ENCODE data around the gene IL37.

IL37 gene

DNA sequence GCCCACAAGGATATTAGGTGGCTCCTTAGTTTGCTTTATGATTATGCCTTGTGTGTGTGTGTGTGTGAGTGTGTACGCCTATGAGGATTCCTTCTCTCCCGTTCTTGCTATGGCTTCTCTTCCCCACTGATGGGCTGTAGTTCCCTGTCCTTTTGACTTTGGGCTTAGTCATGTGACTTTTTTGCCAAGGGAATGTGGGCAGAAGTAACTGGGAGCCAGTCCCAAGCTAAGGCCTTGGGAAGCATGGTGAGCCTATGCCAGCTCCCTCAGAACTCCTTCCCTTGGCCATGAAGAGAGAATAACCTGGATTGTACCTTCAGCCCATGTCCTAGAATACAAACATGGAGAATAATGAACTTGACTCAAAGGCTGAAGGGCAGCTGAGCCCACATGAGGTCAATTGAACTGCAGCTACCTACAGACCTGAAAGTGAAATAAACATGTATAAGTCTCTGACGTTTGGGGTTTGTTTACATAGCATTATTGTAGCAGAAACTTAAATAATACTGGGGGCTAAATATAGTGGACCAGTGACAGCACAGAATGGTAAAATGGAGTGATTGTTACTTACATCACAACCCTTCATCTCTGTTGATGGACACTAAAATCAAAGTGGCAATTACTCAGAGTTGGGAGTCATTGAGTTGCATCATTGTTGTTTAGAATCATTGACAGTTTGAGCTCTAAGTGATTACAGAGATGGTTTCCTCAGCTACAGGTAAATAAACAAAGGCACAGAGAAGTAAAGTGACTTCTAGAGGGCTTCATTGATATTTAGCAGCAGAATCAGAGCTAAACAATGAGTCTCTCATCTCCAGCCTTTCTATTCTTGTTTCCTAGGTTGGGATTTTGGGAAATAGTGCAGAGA, 51.6 kb downstream of the IL37 start:
- TF ChIP-seq, protein P1, sequence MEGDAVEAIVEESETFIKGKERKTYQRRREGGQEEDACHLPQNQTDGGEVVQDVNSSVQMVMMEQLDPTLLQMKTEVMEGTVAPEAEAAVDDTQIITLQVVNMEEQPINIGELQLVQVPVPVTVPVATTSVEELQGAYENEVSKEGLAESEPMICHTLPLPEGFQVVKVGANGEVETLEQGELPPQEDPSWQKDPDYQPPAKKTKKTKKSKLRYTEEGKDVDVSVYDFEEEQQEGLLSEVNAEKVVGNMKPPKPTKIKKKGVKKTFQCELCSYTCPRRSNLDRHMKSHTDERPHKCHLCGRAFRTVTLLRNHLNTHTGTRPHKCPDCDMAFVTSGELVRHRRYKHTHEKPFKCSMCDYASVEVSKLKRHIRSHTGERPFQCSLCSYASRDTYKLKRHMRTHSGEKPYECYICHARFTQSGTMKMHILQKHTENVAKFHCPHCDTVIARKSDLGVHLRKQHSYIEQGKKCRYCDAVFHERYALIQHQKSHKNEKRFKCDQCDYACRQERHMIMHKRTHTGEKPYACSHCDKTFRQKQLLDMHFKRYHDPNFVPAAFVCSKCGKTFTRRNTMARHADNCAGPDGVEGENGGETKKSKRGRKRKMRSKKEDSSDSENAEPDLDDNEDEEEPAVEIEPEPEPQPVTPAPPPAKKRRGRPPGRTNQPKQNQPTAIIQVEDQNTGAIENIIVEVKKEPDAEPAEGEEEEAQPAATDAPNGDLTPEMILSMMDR (IDR thresholded peaks at IDR 0.05; ENCODE audit: extremely low read depth, missing control alignments): no peak
- DNase-seq (ENCODE audit: low spot score): no peak

DNA sequence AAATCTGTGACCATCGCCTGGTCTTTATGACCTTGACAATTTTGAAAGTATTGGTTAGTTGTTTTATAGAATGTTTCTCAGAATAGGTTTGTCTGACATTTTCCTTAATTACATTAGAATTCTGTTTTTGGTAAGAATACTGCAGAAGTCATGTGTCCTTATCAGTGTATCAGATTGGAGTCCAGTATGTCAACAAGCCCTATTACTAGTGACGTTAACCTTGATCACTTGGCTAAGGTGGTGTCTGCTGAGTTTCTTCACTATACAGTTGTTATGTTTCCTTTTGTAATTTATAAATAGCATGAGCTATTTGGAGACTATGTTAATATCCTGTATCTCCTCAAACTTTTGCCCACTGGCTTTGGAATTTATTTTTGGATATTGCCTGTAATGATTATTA, 56.1 kb downstream of the IL37 start:
- DNase-seq (ENCODE audit: low spot score): no peak
- TF ChIP-seq, protein P1 (IDR thresholded peaks at IDR 0.05; ENCODE audit: extremely low read depth, missing control alignments): no peak

Data from GM20000 (cell line).